SK-MEL-5 (cell line): ENCODE data around the gene ITPR2. TPM values are rescaled to one million over a fixed set of nuclear protein-coding genes. Genes with fewer than 3 reads are reported as not detected.
"Not testable (repeated sequence)": the region's sequence is repeated elsewhere in the genome, so short reads cannot be mapped to it uniquely, and the experiment has no call there.

Experiments
- DNase-seq: peaks from one replicate; pipeline ENCODE4 v3.0.0-alpha.2; 2016; ENCODE audit warnings: low read depth, low spot score
- in situ Hi-C: cut with HindIII; loops from 2 replicates; pipeline ENCODE4 v1.10.0; 2016; ENCODE audit warnings: low sequenced_read_pairs, high pct_unique_total_duplicates, low pct_unique_long_range_greater_than_20kb
- total RNA-seq: library from RNA; depleted of rRNA; stranded (reverse); fragments of >200 nt; shearing (Covaris generic); gene quantifications from 2 replicates; pipeline ENCODE4 v1.2.3, GENCODE V29; 2014

Gene ITPR2
- total RNA-seq, 1 experiment from 2014 or later, result 21.3 TPM

GRCh38 chr12:26854031-26854390, 21.0 kb upstream of the ITPR2 start:
- in situ Hi-C loops, result no loop called here

GRCh38 chr12:26853303-26854030, 20.5 kb upstream of the ITPR2 start:
- peak; percentile 73 for DNase-seq
- in situ Hi-C loops, result no loop called here

More at GRCh38 chr12:26854031-26854390, 21.0 kb upstream of the ITPR2 start:
- DNase-seq, result no peak

- in situ Hi-C loops, result no loop called here
These were observed 18.2 kb upstream of the ITPR2 start for GRCh38 chr12:26851031-26851809.

GRCh38 chr12:26848156-26848825, 15.3 kb upstream of the ITPR2 start:
- in situ Hi-C loops, result no loop called here

More at GRCh38 chr12:26851031-26851809, 18.2 kb upstream of the ITPR2 start:
- DNase-seq, result no peak

GRCh38 chr12:26847431-26847830, 14.4 kb upstream of the ITPR2 start:
- DNase-seq, result no peak
- in situ Hi-C loops, result no loop called here

More at GRCh38 chr12:26848156-26848825, 15.3 kb upstream of the ITPR2 start:
- no peak for DNase-seq

- DNase-seq, result no peak
- in situ Hi-C loops, result no loop called here
These were observed 13.4 kb upstream of the ITPR2 start for GRCh38 chr12:26846416-26846815.

GRCh38 chr12:26845984-26846383, 13.0 kb upstream of the ITPR2 start:
- in situ Hi-C loops, result no loop called here
- no peak for DNase-seq

- in situ Hi-C loops, result no loop called here
- peak; percentile 81 for DNase-seq
These were observed 12.2 kb upstream of the ITPR2 start for GRCh38 chr12:26845057-26845666.

GRCh38 chr12:26843311-26843710, 10.3 kb upstream of the ITPR2 start:
- in situ Hi-C loops, result no loop called here
- DNase-seq, result no peak

GRCh38 chr12:26841085-26841484, 8.1 kb upstream of the ITPR2 start:
- in situ Hi-C loops, result no loop called here
- no peak for DNase-seq

GRCh38 chr12:26839512-26839911, 6.5 kb upstream of the ITPR2 start:
- in situ Hi-C loops, result no loop called here
- DNase-seq, result no peak

- DNase-seq, result no peak
- in situ Hi-C loops, result no loop called here
These were observed 6.0 kb upstream of the ITPR2 start for GRCh38 chr12:26838888-26839416.

- DNase-seq, result no peak
- in situ Hi-C loops, result no loop called here
These were observed 3.2 kb upstream of the ITPR2 start for GRCh38 chr12:26836201-26836600.

- DNase-seq, in situ Hi-C loops: not testable (repeated sequence)
These were observed 1.6 kb upstream of the ITPR2 start for GRCh38 chr12:26834503-26835060.

- no peak for DNase-seq
- in situ Hi-C loops, result no loop called here
These were observed 923 bp upstream of the ITPR2 start for GRCh38 chr12:26833743-26834490.

GRCh38 chr12:26831951-26832821, 808 bp downstream of the ITPR2 start:
- in situ Hi-C loops, result no loop called here
- DNase-seq, result peak; percentile 69
